HepG2 (cell line): ENCODE results near the gene MIF. TPM values are rescaled to one million over a fixed set of nuclear protein-coding genes. Genes with fewer than 3 reads are reported as not detected.
A peak's percentile ranks its signal among the peaks of the same experiment; 100 is the strongest.

Experiments used
- ATAD3A ChIP-seq: sonication (generic); formaldehyde crosslinking; IDR thresholded peaks from 2 replicates; pipeline ENCODE4 v1.4.0; 2020; ENCODE audit warnings: missing genetic modification reagents
- DDIT3 ChIP-seq: sonication (generic); formaldehyde crosslinking; IDR thresholded peaks from 2 replicates; pipeline ENCODE4 v1.4.0; 2020; ENCODE audit warnings: mild to moderate bottlenecking, missing genetic modification reagents
- EEA1 ChIP-seq: sonication (generic); formaldehyde crosslinking; IDR thresholded peaks from 2 replicates; pipeline ENCODE4 v1.5.1; 2020; ENCODE audit warnings: mild to moderate bottlenecking, missing genetic modification reagents, borderline replicate concordance
- FIP1L1 ChIP-seq: fragments of 200-400 bp; formaldehyde crosslinking; IDR thresholded peaks from 2 replicates; pipeline ENCODE4 v1.6.1; 2018; ENCODE audit warnings: low read depth, mild to moderate bottlenecking, low read length, moderate library complexity, borderline replicate concordance; ENCODE audit not compliant: insufficient read depth
- FOXK2 ChIP-seq: fragments of 450-650 bp; IDR thresholded peaks from 2 replicates; pipeline ENCODE4 v1.6.1; 2016
- HNF4G ChIP-seq, 2 experiments: sonication (generic) in 1 of 2; formaldehyde crosslinking in 1 of 2; IDR thresholded peaks; 2 replicates each; pipeline versions ENCODE4 v1.4.0 to v1.6.1; 2011 to 2020; ENCODE audit warnings: borderline replicate concordance in 2 of 2, low read depth in 2 of 2, mild to moderate bottlenecking in 2 of 2, low read length in 1 of 2, missing genetic modification reagents in 1 of 2, moderate library complexity in 1 of 2
- IKZF4 ChIP-seq: sonication (generic); formaldehyde crosslinking; IDR thresholded peaks from 2 replicates; pipeline ENCODE4 v1.5.1; 2020; ENCODE audit warnings: borderline replicate concordance, mild to moderate bottlenecking, low read depth, missing genetic modification reagents; ENCODE audit errors: not compliant biosample characterization
- KMT2B ChIP-seq: IDR thresholded peaks from 2 replicates; pipeline ENCODE4 v1.6.1; 2016; ENCODE audit warnings: missing genetic modification reagents, missing compliant biosample characterization
- MIER2 ChIP-seq: IDR thresholded peaks from 2 replicates; pipeline ENCODE4 v1.6.1; 2016; ENCODE audit warnings: missing biosample characterization, missing genetic modification reagents
- NCOA2 ChIP-seq: sonication (generic); formaldehyde crosslinking; IDR thresholded peaks from 2 replicates; pipeline ENCODE4 v1.8.0; 2022; ENCODE audit warnings: inconsistent platforms
- NCOA5 ChIP-seq: sonication (generic); formaldehyde crosslinking; IDR thresholded peaks from 2 replicates; pipeline ENCODE4 v1.4.0; 2020; ENCODE audit warnings: missing genetic modification reagents
- NFKBIZ ChIP-seq: IDR thresholded peaks from 2 replicates; pipeline ENCODE4 v1.6.1; 2018; ENCODE audit warnings: missing genetic modification reagents, missing compliant biosample characterization
- PLRG1 ChIP-seq: fragments of 450-650 bp; conservative IDR thresholded peaks from 2 replicates; pipeline ENCODE4 v1.6.1; 2016
- RFX1 ChIP-seq: fragments of 450-650 bp; IDR thresholded peaks from 2 replicates; pipeline ENCODE4 v1.6.1; 2017
- SIX1 ChIP-seq: sonication (generic); formaldehyde crosslinking; IDR thresholded peaks from 2 replicates; pipeline ENCODE4 v1.4.0; 2020; ENCODE audit warnings: missing genetic modification reagents, borderline replicate concordance
- SP2 ChIP-seq: sonication (generic); formaldehyde crosslinking; IDR thresholded peaks from 2 replicates; pipeline ENCODE4 v1.5.1; 2020; ENCODE audit warnings: mild to moderate bottlenecking, missing genetic modification reagents
- SSRP1 ChIP-seq: IDR thresholded peaks from 2 replicates; pipeline ENCODE4 v1.6.1; 2016; ENCODE audit warnings: control low read depth
- TP53 ChIP-seq: sonication (generic); formaldehyde crosslinking; conservative IDR thresholded peaks from 2 replicates; pipeline ENCODE4 v1.4.0; 2020; ENCODE audit warnings: missing genetic modification reagents
- TRAFD1 ChIP-seq: sonication (generic); formaldehyde crosslinking; IDR thresholded peaks from 2 replicates; pipeline ENCODE4 v1.5.1; 2020; ENCODE audit warnings: missing genetic modification reagents, mild to moderate bottlenecking, borderline replicate concordance
- ZBTB42 ChIP-seq: sonication (generic); formaldehyde crosslinking; IDR thresholded peaks from 2 replicates; pipeline ENCODE4 v1.5.0; 2020; ENCODE audit warnings: mild to moderate bottlenecking, missing genetic modification reagents
- ZMYM2 ChIP-seq: sonication (generic); formaldehyde crosslinking; IDR thresholded peaks from 2 replicates; pipeline ENCODE4 v1.8.0; 2022; ENCODE audit warnings: mild to moderate bottlenecking, missing genetic modification reagents
- ZNF138 ChIP-seq: sonication (generic); formaldehyde crosslinking; IDR thresholded peaks from 2 replicates; pipeline ENCODE4 v1.5.0; 2020; ENCODE audit warnings: mild to moderate bottlenecking, low read depth, missing genetic modification reagents
- ZNF20 ChIP-seq: sonication (generic); formaldehyde crosslinking; IDR thresholded peaks from 2 replicates; pipeline ENCODE4 v1.4.0; 2020; ENCODE audit warnings: mild to moderate bottlenecking, moderate library complexity, missing genetic modification reagents
- ZNF382 ChIP-seq: sonication (generic); formaldehyde crosslinking; IDR thresholded peaks from 2 replicates; pipeline ENCODE4 v1.5.0; 2020; ENCODE audit warnings: missing genetic modification reagents, mild to moderate bottlenecking, borderline replicate concordance
- ZNF567 ChIP-seq: sonication (generic); formaldehyde crosslinking; IDR thresholded peaks from 2 replicates; pipeline ENCODE4 v1.8.1; 2023; ENCODE audit warnings: mild to moderate bottlenecking, missing genetic modification reagents, borderline replicate concordance
- ZNF7 ChIP-seq: IDR thresholded peaks from 2 replicates; pipeline ENCODE4 v1.6.1; 2016; ENCODE audit warnings: missing biosample characterization, missing genetic modification reagents
- polyA plus RNA-seq, 8 experiments: library from polyadenylated mRNA; depleted of rRNA in 3 of 8; stranded (reverse) in 7 of 8; unstranded in 1 of 8; fragments of >200 nt; fragmentation: Illumina TruSeq in 4 of 8; extraction: Trizol in 4 of 8; gene quantifications; 2 replicates each; pipeline versions ENCODE4 v1.2.1 to v1.2.3, GENCODE V29; 2011 to 2016; ENCODE audit warnings: low read depth in 4 of 8, missing spikeins in 1 of 8, mixed read lengths in 1 of 8; ENCODE audit not compliant: insufficient read depth in 1 of 8
- total RNA-seq, 5 experiments: library from RNA; depleted of rRNA; stranded (reverse); fragments of >200 nt; fragmentation: Illumina TruSeq; extraction: Trizol; gene quantifications; 2 replicates each; pipeline ENCODE4 v1.2.3, GENCODE V29; 2016; ENCODE audit warnings: low read depth in 1 of 5
- TF ChIP-seq, protein P1 (sequence below): sonication (generic); formaldehyde crosslinking; IDR thresholded peaks from 2 replicates; pipeline ENCODE4 v1.8.0; 2022; ENCODE audit warnings: mild to moderate bottlenecking, missing genetic modification reagents, moderate library complexity

The MIF gene
- total and polyA plus RNA-seq, 2 of the 13 experiments (the other 11 are each of a cell fraction or from before 2014, with no cell fraction given), result 634 to 675 TPM

DNA sequence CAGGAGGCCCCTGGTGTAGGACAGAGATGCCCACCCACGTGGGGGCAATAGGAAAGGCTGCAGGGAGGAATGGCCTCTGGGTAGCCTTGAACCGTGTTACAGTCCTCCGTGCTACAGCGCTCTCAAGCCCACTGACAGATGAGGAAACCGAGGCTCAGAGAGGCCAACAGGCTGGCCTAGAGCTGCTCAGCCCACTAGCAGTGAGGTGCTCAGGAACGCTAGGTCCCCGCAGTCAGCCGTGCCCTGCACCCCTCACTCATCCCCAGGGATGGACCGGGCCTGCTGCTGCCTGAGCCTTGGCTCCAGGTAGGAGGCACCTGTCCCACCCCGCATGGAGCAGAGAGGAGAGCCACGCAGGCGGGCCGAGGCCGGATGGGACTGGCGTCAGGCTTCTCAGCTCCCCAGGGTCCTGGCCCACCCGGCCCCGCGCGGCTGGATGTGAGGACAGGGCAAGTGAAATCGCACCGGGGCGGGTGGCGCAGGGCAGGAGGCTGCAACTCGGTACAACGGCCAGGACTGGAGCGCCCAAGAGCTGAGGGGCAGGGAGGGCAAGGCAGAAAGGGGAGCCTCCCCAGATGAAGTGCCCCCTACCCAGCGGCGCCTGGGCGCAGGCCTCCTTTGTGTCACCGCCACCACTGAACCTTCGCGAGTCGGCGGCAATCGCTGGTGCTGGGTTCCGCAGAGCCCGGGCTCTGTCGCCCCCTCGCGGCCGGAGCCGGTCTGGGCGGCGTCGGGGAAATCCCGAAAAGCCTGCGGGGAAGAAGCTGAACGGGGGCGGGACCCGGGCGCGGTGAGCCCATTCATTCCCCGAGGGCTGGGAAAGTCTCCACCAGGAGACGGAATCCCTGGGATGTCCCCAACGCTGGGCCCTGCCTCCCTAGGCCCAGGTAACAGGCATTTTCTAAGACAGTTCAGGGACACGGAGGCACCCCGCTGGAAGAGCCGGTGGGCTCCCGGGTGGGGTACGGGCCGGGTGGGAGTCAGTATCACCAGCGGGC, 44.9 kb upstream of the MIF start (continued):
- TF ChIP-seq SSRP1 (CRISPR knock-in tag) (no peak), SP2 (no peak), FIP1L1 (no peak), NCOA2 (CRISPR knock-in tag) (peak; percentile 36), ZNF7 (CRISPR knock-in tag) (no peak), ZNF20 (CRISPR knock-in tag) (no peak), IKZF4 (CRISPR knock-in tag) (no peak), MIER2 (CRISPR knock-in tag) (0 out of 2 replicates have a peak, but pooled peaks have one; percentile 36), PLRG1 (no peak), ZNF567 (CRISPR knock-in tag) (no peak), ZMYM2 (CRISPR knock-in tag) (peak; percentile 71; the same call in 1 of the 2 replicates), RFX1 (no peak), TRAFD1 (CRISPR knock-in tag) (no peak), NFKBIZ (CRISPR knock-in tag) (no peak), ATAD3A (no peak), EEA1 (CRISPR knock-in tag) (peak; percentile 34; the same call in 1 of the 2 replicates), DDIT3 (no peak), ZBTB42 (CRISPR knock-in tag) (0 out of 2 replicates have a peak, but pooled peaks have one; percentile 34), KMT2B (no peak), TP53 (no peak), NCOA5 (CRISPR knock-in tag) (no peak), ZNF382 (CRISPR knock-in tag) (no peak), ZNF138 (CRISPR knock-in tag) (no peak), SIX1 (CRISPR knock-in tag) (no peak), FOXK2 (no peak), HNF4G (IDR thresholded peaks at IDR 0.05; ENCODE audit: borderline replicate concordance, low read depth, low read length) (no peak), HNF4G (CRISPR knock-in tag; IDR thresholded peaks at IDR 0.05; ENCODE audit: borderline replicate concordance, low read depth) (0 out of 2 replicates have a peak, but pooled peaks have one; percentile 22)
- TF ChIP-seq, protein P1, sequence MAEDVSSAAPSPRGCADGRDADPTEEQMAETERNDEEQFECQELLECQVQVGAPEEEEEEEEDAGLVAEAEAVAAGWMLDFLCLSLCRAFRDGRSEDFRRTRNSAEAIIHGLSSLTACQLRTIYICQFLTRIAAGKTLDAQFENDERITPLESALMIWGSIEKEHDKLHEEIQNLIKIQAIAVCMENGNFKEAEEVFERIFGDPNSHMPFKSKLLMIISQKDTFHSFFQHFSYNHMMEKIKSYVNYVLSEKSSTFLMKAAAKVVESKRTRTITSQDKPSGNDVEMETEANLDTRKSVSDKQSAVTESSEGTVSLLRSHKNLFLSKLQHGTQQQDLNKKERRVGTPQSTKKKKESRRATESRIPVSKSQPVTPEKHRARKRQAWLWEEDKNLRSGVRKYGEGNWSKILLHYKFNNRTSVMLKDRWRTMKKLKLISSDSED (CRISPR knock-in tag), result no peak
